Measurements from ENCODE around the gene COQ10B. TPM values are rescaled to one million over a fixed set of nuclear protein-coding genes. Genes with fewer than 3 reads are reported as not detected.
"Not testable (repeated sequence)": the region's sequence is repeated elsewhere in the genome, so short reads cannot be mapped to it uniquely, and the experiment has no call there.

Gene COQ10B
- polyA plus RNA-seq, 1 experiment, result 1.7 TPM

DNA sequence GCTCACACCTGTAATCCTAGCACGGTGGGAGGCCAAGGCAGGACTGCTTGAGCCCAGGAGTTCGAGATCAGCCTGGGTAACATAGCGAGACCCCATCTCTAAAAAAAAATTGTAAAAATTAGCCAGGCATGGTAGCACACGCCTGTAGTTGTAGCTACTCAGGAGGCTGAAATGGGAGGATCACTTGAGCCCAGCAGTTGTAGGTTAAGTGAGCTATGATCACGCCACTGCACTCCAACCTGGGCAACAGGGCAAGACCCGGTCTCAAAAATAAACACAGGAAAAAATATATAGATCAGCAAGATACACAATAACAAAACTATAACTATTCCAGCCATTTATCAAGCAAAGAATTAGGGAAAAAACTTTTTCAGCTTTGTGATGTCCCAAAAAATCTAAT, 21.5 kb upstream of the COQ10B start:
- no peak for TF ChIP-seq CTCF (IDR thresholded peaks at IDR 0.05; ENCODE audit: insufficient read depth, low read depth, low read length)
- CTCF ChIA-PET, result interaction anchor here (0.6 kb wide), 1 partner anchor 211 kb away, joined by 3 read pairs; no protein-coding TSS in a partner anchor
- Histone ChIP-seq H3K4me3 (ENCODE audit: low read depth, low read length) (no peak overlapping the region), H3K36me3 (ENCODE audit: control insufficient read depth, insufficient read depth, low read length) (no peaks in the 10 kb centered on the region; the same call in 1 of the 2 replicates), H3K27me3 (ENCODE audit: control insufficient read depth, insufficient read depth, low read length) (no peaks in the 10 kb centered on the region)
- POLR2A ChIA-PET, result no interaction called here
- DNase-seq (ENCODE audit: low read depth), result no peak

GRCh38 chr2:197432527-197432926, 20.8 kb upstream of the COQ10B start:
- CTCF ChIA-PET; H3K27me3 ChIP-seq (ENCODE audit: control insufficient read depth, insufficient read depth, low read length); POLR2A ChIA-PET; DNase-seq (ENCODE audit: low read depth); H3K4me3 ChIP-seq (ENCODE audit: low read depth, low read length); H3K36me3 ChIP-seq (ENCODE audit: control insufficient read depth, insufficient read depth, low read length): not testable (repeated sequence)

DNA sequence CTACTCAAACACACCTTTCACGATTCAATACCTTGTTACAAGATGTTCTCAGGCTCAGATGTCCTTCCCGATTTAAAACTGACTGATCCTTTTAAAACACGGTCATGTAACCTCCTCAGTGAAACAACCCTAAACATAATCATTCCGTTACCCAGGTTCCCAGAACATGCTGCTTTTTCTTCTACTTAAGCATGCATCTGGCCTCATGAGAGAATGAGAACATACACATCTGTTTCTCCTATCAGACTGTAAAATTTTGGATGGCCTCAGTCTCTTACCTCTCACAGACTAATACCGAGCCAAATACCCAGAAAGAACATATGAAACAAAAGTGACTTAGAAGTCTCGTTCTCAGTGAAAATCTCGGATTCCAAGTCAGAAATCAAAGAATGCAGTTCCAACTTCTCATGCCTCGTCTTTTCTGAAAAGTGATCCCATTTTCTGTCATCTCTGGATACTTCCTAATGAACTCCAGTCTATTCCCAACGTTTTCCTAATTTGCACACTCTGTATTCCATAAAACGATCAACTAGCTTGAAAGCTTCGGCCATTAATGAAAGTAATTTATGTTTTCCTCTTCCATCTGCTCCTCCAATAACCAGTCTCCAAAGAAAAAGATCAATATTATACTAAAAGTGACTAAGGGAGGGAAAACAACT, 19.4 kb upstream of the COQ10B start:
- no peaks in the 10 kb centered on the region for H3K36me3 ChIP-seq (ENCODE audit: control insufficient read depth, insufficient read depth, low read length)
- DNase-seq (ENCODE audit: low read depth), result no peak
- TF ChIP-seq CTCF (IDR thresholded peaks at IDR 0.05; ENCODE audit: insufficient read depth, low read depth, low read length), result no peak
- H3K4me3 ChIP-seq (ENCODE audit: low read depth, low read length), result peak overlapping the region; percentile 86
- CTCF ChIA-PET, result no interaction called here
- no peaks in the 10 kb centered on the region for H3K27me3 ChIP-seq (ENCODE audit: control insufficient read depth, insufficient read depth, low read length)
- POLR2A ChIA-PET, result interaction anchor here (2.8 kb wide), 1 partner anchor 19 kb away, joined by 18 read pairs; the partner anchor contains the start of gene COQ10B

DNA sequence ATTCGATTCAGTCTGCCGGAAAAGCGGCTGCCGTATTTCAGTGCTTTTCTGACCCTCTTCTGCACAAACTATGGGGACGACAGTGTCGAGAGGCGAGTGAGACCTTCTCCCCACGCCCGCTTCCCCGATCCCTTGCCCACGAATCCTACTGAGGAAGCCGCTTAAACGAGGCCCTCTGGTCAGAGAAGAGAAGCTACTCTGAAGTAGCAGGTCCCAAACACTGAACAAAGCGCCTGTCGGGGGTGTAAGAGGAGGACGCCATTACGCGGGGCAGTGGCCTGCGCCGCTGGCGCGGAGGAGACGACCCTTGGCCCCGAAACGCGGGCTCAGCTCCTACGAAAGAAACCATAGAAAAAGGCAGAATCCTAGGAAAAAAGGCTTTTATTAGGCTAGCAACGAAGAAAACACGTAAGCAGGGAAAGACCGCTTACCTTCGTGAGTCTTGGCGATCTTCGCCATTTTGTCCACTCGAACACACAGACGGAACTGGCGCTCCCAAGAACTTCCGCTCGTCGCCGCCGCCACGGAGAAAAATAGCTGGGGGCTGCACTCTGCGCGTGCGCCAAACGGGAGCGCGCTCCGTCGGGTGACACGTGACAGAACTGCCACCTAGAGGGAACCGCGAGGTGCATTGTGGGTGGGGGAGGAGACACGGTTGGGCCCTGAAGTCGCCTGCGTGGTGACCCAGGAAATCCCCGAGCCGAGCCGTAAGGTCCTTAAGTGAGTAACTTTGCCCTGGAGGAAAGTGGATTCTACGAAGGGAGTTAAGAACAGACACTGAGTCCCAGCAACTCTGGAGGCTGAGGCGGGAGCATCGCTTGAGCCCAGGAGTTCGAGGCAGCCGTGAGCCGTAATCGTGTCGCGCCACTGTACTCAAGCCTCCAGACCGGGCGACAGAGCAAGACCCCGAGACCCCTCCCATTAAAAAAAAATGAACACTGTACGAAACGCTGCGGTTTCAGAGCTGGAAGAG, 18.5 kb upstream of the COQ10B start, which contains the start of gene SF3B1:
Gene SF3B1 (minus strand): TSS at position 488 of the 973 bp plus-strand sequence. CDS start 29 bp downstream, at position 459.
- ChIA-PET CTCF (interaction anchor here (0.6 kb wide), 1 partner anchor 355 kb away, joined by 5 read pairs; no protein-coding TSS in a partner anchor), POLR2A (interaction anchor here (1.1 to 2.8 kb wide), 2 partner anchors 18 to 65 kb away, joined by 4 to 18 read pairs; partner anchors contain the start of genes COQ10B, HSPD1 and HSPE1)
- peak; percentile 90 for DNase-seq (ENCODE audit: low read depth)
- TF ChIP-seq CTCF (IDR thresholded peaks at IDR 0.05; ENCODE audit: insufficient read depth, low read depth, low read length), result no peak
- H3K27me3 ChIP-seq (ENCODE audit: control insufficient read depth, insufficient read depth, low read length), result no peaks in the 10 kb centered on the region
- no peaks in the 10 kb centered on the region for H3K36me3 ChIP-seq (ENCODE audit: control insufficient read depth, insufficient read depth, low read length)
- peak within 1 kb of the TSS; percentile 86 for H3K4me3 ChIP-seq (ENCODE audit: low read depth, low read length)

GRCh38 chr2:197435598-197436420, 17.5 kb upstream of the COQ10B start:
- H3K36me3 ChIP-seq (ENCODE audit: control insufficient read depth, insufficient read depth, low read length), result no peaks in the 10 kb centered on the region
- POLR2A ChIA-PET, result interaction anchor here (1.1 to 2.8 kb wide), 2 partner anchors 17 to 64 kb away, joined by 4 to 18 read pairs; partner anchors contain the start of genes COQ10B, HSPD1 and HSPE1
- no peak for DNase-seq (ENCODE audit: low read depth)
- no peaks in the 10 kb centered on the region for H3K27me3 ChIP-seq (ENCODE audit: control insufficient read depth, insufficient read depth, low read length)
- CTCF ChIA-PET, result interaction anchor here (0.6 kb wide), 1 partner anchor 354 kb away, joined by 5 read pairs; no protein-coding TSS in a partner anchor
- peak overlapping the region; percentile 86 for H3K4me3 ChIP-seq (ENCODE audit: low read depth, low read length)
- TF ChIP-seq CTCF (IDR thresholded peaks at IDR 0.05; ENCODE audit: insufficient read depth, low read depth, low read length), result no peak

Measured in BJ (cell line).